ENCODE measurements around the gene DEDD2.

DEDD2 gene

DNA sequence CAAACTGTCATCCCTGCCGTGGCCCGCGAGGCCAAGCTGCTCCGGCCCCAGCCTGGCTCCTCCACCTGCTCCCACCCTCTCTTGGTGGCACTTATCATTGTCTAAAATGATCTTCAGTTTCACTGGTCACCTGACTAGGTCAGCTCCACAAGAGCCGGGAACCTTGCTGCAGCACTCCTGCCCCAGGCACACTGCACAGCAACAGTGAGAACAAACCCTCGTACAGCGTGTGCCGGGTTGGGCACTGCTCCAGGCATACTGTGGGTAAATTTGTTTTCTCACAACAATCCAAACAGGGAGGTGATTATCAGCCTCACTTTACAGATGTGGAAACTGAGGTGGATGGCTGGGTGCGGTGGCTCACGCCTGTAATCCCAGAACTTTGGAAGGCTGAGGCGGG, 8.9 kb downstream of the DEDD2 start:
- Histone ChIP-seq H3K4me3 (no peak overlapping the region), H3K27me3 (no peaks in the 10 kb centered on the region), H4K20me1 (peaks cover 0 to 88% (median 24%) of the 10 kb centered on the region in 11 experiments; a peak in 14 of 22 replicates), H3K36me3 (peaks cover 82 to 97% (median 91%) of the 10 kb centered on the region in 11 experiments), H3K4me2 (peak overlapping the region in 9 of 11 experiments; percentile 37 to 85 (median 74); a peak in 11 of 22 replicates), H3K9ac (0 out of 22 replicates have a peak overlapping the region, but pooled peaks of 1 of the 11 experiments have one; percentile 36), H3K27ac (peak overlapping the region in 3 of 11 experiments; percentile 41 to 57 (median 46); a peak in 4 of 22 replicates), H3K4me1 (peaks cover 30 to 95% (median 46%) of the 10 kb centered on the region in 10 experiments), H3K9me3 (replicated peaks in 1 of 11) (peaks cover 0 to 6% (median 0%) of the 10 kb centered on the region in 11 experiments; a peak in 2 of 22 replicates)
- no peak for TF ChIP-seq Cebpa-rat (IDR thresholded peaks at IDR 0.05)

DNA sequence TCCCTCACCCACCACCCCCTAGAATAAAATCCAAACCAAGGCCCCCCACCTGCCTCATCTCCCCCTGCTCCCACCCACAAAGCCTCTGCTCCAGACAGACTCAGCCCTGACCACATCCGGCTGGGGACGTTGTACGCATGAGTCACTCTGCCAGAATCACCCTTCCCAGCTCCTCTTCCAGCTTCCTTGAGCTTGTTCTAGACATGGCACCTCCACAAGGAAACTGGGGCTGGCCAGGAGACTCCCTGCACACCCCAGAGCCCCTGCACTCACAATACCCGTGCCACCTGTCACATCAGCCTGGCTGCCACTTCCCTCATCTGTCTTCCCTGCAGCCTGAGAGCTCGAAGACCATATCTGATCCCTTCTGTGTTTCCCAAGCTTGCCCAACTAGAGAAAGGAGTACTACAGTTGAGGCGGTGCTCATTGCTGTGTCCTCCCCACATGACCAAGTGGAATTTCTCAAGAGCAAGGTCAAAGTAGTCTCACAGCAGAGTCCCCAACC, 9.7 kb downstream of the DEDD2 start:
- Histone ChIP-seq H3K4me3 (peak overlapping the region in 2 of 10 experiments; percentile 18 to 31; a peak in 1 of 20 replicates), H3K4me2 (peak overlapping the region; percentile 37 to 85 (median 69)), H3K4me1 (peaks cover 25 to 95% (median 46%) of the 10 kb centered on the region in 10 experiments), H3K9me3 (replicated peaks in 1 of 11) (peaks cover 0 to 5% (median 0%) of the 10 kb centered on the region in 11 experiments; a peak in 2 of 22 replicates), H3K27me3 (no peaks in the 10 kb centered on the region), H3K9ac (peak overlapping the region in 5 of 11 experiments; percentile 19 to 46 (median 28); a peak in 4 of 22 replicates), H3K36me3 (peaks cover 79 to 97% (median 91%) of the 10 kb centered on the region in 11 experiments), H3K27ac (peak overlapping the region in 6 of 11 experiments; percentile 34 to 58 (median 53); a peak in 13 of 22 replicates), H4K20me1 (peaks cover 0 to 88% (median 22%) of the 10 kb centered on the region in 11 experiments; a peak in 14 of 22 replicates)
- TF ChIP-seq Cebpa-rat (IDR thresholded peaks at IDR 0.05): no peak

DNA sequence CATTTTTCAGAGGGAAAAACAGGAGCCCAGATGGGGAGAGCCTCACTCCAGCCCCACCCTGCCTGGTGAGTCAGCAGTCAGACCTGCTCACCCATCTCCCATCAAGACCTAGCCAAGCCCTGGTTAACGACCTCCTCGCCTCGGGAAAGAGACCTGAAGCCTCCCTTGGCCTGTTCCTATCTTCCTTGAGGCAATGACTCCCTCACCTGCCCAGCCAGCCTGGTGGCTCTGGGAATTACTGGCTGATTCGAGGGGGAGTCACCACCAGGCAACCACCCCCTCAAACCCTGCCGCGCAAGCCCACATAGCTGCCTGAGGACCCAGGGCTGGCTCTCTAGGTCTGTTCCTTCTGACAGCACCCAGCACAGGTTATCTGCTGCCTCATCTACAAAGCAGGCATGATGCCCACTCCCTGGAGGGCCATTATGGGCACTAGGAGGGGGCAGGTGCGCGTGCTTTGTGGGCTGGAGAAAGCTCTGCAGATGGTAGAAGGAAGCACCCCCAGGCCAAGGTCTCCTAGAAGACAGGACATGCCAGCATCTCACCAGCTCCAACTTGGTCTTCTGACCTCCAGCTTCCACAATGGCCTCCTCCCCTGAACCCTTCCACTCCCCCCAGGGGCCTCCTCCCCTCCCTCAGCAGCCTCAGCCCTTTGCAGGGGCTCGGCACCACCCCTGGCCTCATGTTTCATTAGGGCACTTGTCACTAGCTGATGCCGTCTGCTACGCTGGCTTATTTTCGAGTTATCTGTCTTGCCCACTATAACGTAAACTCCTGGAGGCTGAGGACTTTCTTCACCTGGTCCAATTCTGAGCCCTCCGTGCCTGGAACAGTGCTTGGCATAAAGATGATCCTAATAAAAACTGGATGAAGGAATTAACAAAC, 10.4 kb downstream of the DEDD2 start:
- peak overlapping the region; percentile 37 to 85 (median 69); a peak in 21 of 22 replicates for H3K4me2 ChIP-seq
- peak overlapping the region in 9 of 11 experiments; percentile 10 to 58 (median 49); a peak in 15 of 22 replicates for H3K27ac ChIP-seq
- peak overlapping the region in 9 of 11 experiments; percentile 11 to 46 (median 24); a peak in 7 of 22 replicates for H3K9ac ChIP-seq
- H3K36me3 ChIP-seq: peaks cover 78 to 95% (median 91%) of the 10 kb centered on the region in 11 experiments
- H4K20me1 ChIP-seq: peaks cover 0 to 88% (median 15%) of the 10 kb centered on the region in 11 experiments; a peak in 12 of 22 replicates
- TF ChIP-seq Cebpa-rat (IDR thresholded peaks at IDR 0.05): no peak
- no peak overlapping the region; a peak in 1 of 20 replicates for H3K4me3 ChIP-seq
- H3K27me3 ChIP-seq: no peaks in the 10 kb centered on the region
- peaks cover 29 to 95% (median 48%) of the 10 kb centered on the region in 10 experiments for H3K4me1 ChIP-seq
- H3K9me3 ChIP-seq (replicated peaks in 1 of 11): no peaks in the 10 kb centered on the region

- no peak overlapping the region for H3K27ac ChIP-seq
- TF ChIP-seq Cebpa-rat (IDR thresholded peaks at IDR 0.05): no peak
- no peaks in the 10 kb centered on the region for H3K9me3 ChIP-seq (replicated peaks in 1 of 11)
Observed at GRCh38 chr19:42204664-42205063, 12.8 kb downstream of the DEDD2 start.

GRCh38 chr19:42203700-42204099, 13.8 kb downstream of the DEDD2 start:
- H3K4me2 ChIP-seq: peak overlapping the region in 7 of 11 experiments; percentile 5 to 98 (median 88); a peak in 11 of 22 replicates
- peaks cover 61 to 85% (median 79%) of the 10 kb centered on the region in 11 experiments for H3K36me3 ChIP-seq
- no peaks in the 10 kb centered on the region for H3K9me3 ChIP-seq (replicated peaks in 1 of 11)
- no peak for TF ChIP-seq Cebpa-rat (IDR thresholded peaks at IDR 0.05)
- no peaks in the 10 kb centered on the region for H3K27me3 ChIP-seq
- H4K20me1 ChIP-seq: peaks cover 0 to 83% (median 14%) of the 10 kb centered on the region in 11 experiments; a peak in 12 of 22 replicates
- peak overlapping the region in 2 of 11 experiments; percentile 84 to 86; a peak in 1 of 22 replicates for H3K9ac ChIP-seq
- H3K4me1 ChIP-seq: peaks cover 63 to 98% (median 79%) of the 10 kb centered on the region in 10 experiments
- no peak overlapping the region for H3K4me3 ChIP-seq
- peak overlapping the region in 7 of 11 experiments; percentile 92 to 97 (median 95); a peak in 12 of 22 replicates for H3K27ac ChIP-seq

More at GRCh38 chr19:42204664-42205063, 12.8 kb downstream of the DEDD2 start:
- Histone ChIP-seq H3K36me3 (peaks cover 69 to 93% (median 87%) of the 10 kb centered on the region in 11 experiments), H3K4me1 (peaks cover 53 to 98% (median 71%) of the 10 kb centered on the region in 10 experiments), H3K4me3 (no peak overlapping the region), H4K20me1 (peaks cover 0 to 80% (median 14%) of the 10 kb centered on the region in 11 experiments; a peak in 12 of 22 replicates), H3K9ac (no peak overlapping the region), H3K4me2 (peak overlapping the region in 2 of 11 experiments; percentile 87 to 88; a peak in 3 of 22 replicates), H3K27me3 (no peaks in the 10 kb centered on the region)

DNA sequence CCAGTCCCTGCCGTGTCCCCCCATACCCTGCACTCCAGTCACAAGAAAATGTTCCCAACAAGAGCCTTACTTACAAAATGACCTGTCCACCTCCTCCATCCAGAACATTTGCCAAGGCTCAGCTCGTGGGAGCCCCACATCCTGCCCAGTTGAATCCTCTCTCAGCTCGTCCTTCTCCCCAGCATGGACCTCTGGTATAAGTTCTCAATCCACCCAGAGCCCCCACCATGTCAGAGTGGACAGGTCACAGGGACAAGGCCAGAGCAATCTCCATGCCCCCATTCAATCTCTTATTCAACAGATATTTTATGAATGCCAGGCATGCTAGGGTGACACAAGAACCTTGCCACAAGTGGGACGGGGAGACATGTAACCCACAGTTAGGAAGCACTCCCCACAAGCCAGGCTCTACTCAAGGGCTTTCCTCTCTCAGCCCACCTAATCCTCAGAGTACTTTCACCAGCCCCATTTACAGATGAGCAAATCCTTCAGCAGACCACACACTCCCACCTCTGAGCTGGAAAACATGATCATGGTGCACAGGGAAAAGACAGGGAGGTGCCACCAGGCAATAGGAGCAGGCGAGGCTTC, 15.1 kb downstream of the DEDD2 start:
- peak overlapping the region; percentile 85 to 97 (median 93) for H3K27ac ChIP-seq
- peaks cover 0 to 76% (median 9%) of the 10 kb centered on the region in 11 experiments; a peak in 12 of 22 replicates for H4K20me1 ChIP-seq
- peaks cover 65 to 98% (median 79%) of the 10 kb centered on the region in 10 experiments for H3K4me1 ChIP-seq
- peak overlapping the region in 9 of 11 experiments; percentile 52 to 87 (median 84); a peak in 16 of 22 replicates for H3K9ac ChIP-seq
- H3K4me2 ChIP-seq: peak overlapping the region; percentile 87 to 99 (median 97)
- H3K9me3 ChIP-seq (replicated peaks in 1 of 11): no peaks in the 10 kb centered on the region
- peak in 1 of 11 experiments; percentile 3; a peak in 2 of 22 replicates for TF ChIP-seq Cebpa-rat (IDR thresholded peaks at IDR 0.05)
- H3K27me3 ChIP-seq: no peaks in the 10 kb centered on the region
- peaks cover 59 to 83% (median 75%) of the 10 kb centered on the region in 11 experiments for H3K36me3 ChIP-seq
- peak overlapping the region in 6 of 10 experiments; percentile 1 to 43 (median 10); a peak in 5 of 20 replicates for H3K4me3 ChIP-seq

DNA sequence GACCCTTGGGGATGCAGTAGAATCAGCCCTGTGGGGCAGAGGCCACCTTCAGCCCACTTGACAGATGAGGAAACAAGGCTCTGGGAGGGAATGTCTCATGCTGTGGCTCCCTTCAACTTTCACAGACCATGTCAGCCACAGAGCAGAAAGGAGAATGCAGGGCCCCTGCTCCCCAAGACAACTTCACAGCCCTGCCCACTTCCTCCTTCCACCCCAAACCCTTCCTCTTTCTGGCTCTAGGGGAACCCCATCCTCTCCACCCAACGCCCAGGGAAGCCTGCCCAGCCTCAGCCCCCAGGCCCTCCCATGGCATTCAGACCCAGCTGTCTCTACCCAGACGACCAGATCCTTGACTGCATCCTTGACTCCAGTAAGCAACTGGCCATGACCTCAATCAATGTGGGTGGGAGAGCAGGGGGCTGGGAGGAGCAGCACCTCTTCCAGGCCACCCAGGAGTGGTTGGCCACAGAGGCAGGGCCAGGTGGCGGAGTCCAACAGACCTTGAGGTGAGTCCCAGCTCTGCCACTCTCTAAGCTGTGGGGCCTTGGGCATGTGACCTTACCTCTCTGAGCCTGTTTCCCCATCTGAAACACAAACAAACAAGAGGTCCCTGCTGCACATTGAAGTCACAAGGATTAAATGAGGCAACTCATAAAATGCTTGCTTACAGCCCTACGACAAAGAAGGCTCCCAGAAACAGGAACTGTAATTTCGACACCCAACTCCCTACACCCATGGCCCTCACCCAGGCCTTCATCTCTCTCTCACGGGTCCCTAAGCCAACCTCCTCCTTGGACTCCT, 15.8 kb downstream of the DEDD2 start:
- H3K36me3 ChIP-seq: peaks cover 58 to 83% (median 74%) of the 10 kb centered on the region in 11 experiments

More for the DNA sequence above, 15.8 kb downstream of the DEDD2 start:
- Histone ChIP-seq H3K9me3 (replicated peaks in 1 of 11) (peaks cover 0 to under 1% (median 0%) of the 10 kb centered on the region in 11 experiments; a peak in 1 of 22 replicates), H3K27me3 (no peaks in the 10 kb centered on the region), H3K4me3 (peak overlapping the region in 7 of 10 experiments; percentile 1 to 49 (median 11); a peak in 9 of 20 replicates), H3K4me2 (peak overlapping the region; percentile 87 to 99 (median 97)), H3K27ac (peak overlapping the region; percentile 85 to 97 (median 93)), H3K4me1 (peaks cover 65 to 98% (median 79%) of the 10 kb centered on the region in 10 experiments), H3K9ac (peak overlapping the region; percentile 39 to 87 (median 81)), H4K20me1 (peaks cover 0 to 69% (median 2%) of the 10 kb centered on the region in 11 experiments; a peak in 11 of 22 replicates)
- TF ChIP-seq Cebpa-rat (IDR thresholded peaks at IDR 0.05): peak; percentile 20 to 79 (median 58); a peak in 16 of 22 replicates

All from BLaER1 treated with 17β-estradiol and CSF1 and Interleukin-3, amounts not matched to agents 10 nM and 100 nM (cell line).